Karpas-422 (cell line): ENCODE data around the gene KIN. TPM values are rescaled to one million over a fixed set of nuclear protein-coding genes. Genes with fewer than 3 reads are reported as not detected.
"Not testable (repeated sequence)": the region's sequence is repeated elsewhere in the genome, so short reads cannot be mapped to it uniquely, and the experiment has no call there.

Experiments
- DNase-seq: peaks from one replicate; pipeline ENCODE4 v3.0.0-alpha.2; 2015
- H2AFZ ChIP-seq: fragments of 200-600 bp; sonication (generic); 2 replicates; pipeline ENCODE4 v1.6.1; 2014; ENCODE audit warnings: antibody characterized with exemption, low read length, mixed read lengths
- H3K27ac ChIP-seq: fragments of 200-600 bp; sonication (generic); 2 replicates; pipeline ENCODE4 v1.5.1; 2014; ENCODE audit warnings: mild to moderate bottlenecking, low read length, moderate library complexity
- H3K27me3 ChIP-seq: fragments of 200-600 bp; sonication (generic); 2 replicates; pipeline ENCODE4 v1.6.1; 2014; ENCODE audit warnings: low read length, mixed read lengths
- H3K36me3 ChIP-seq: fragments of 200-600 bp; sonication (generic); 2 replicates; pipeline ENCODE4 v1.6.1; 2014; ENCODE audit warnings: low read length, mixed read lengths; ENCODE audit not compliant: insufficient read depth
- H3K4me1 ChIP-seq: fragments of 200-600 bp; sonication (generic); 2 replicates; pipeline ENCODE4 v1.6.1; 2014; ENCODE audit warnings: mild to moderate bottlenecking, low read length, mixed read lengths
- H3K4me2 ChIP-seq: fragments of 200-600 bp; sonication (generic); 2 replicates; pipeline ENCODE4 v1.6.1; 2014; ENCODE audit warnings: low read length, low read depth, mild to moderate bottlenecking; ENCODE audit not compliant: poor library complexity, severe bottlenecking
- H3K4me3 ChIP-seq: fragments of 200-600 bp; sonication (generic); 2 replicates; pipeline ENCODE4 v1.5.1; 2014; ENCODE audit warnings: mild to moderate bottlenecking, antibody characterized with exemption, low read length, mixed read lengths
- H3K79me2 ChIP-seq: fragments of 200-600 bp; sonication (generic); 2 replicates; pipeline ENCODE4 v1.6.1; 2014; ENCODE audit warnings: mild to moderate bottlenecking, low read length, mixed read lengths
- H3K9ac ChIP-seq: fragments of 200-600 bp; sonication (generic); 2 replicates; pipeline ENCODE4 v1.6.0; 2014; ENCODE audit warnings: low read length
- H3K9me2 ChIP-seq: fragments of 200-600 bp; sonication (generic), shearing (Covaris generic); replicated peaks from 2 replicates; pipeline ENCODE4 v1.6.0; 2014; ENCODE audit warnings: mild to moderate bottlenecking, low read length, moderate library complexity; ENCODE audit not compliant: insufficient read depth
- H3K9me3 ChIP-seq: fragments of 300-700, 200-600 bp; sonication (generic); 2 replicates; pipeline ENCODE4 v1.6.1; 2014; ENCODE audit warnings: low read length, mixed read lengths
- H4K20me1 ChIP-seq: fragments of 200-600 bp; sonication (generic); 2 replicates; pipeline ENCODE4 v1.6.1; 2014; ENCODE audit warnings: mild to moderate bottlenecking, antibody characterized with exemption, low read length, low read depth; ENCODE audit not compliant: insufficient read depth
- total RNA-seq: library from RNA; depleted of rRNA; stranded (reverse); fragments of >200 nt; shearing (Covaris generic); gene quantifications from 2 replicates; pipeline ENCODE4 v1.2.3, GENCODE V29; 2014; ENCODE audit warnings: low replicate concordance

Gene KIN
- total RNA-seq, 1 experiment from 2014 or later = 7.9 TPM

GRCh38 chr10:7819121-7819460, 31.3 kb upstream of the KIN start:
- Histone ChIP-seq H2AFZ (peak overlapping the region; percentile 88; the same call in 1 of the 2 replicates), H3K4me1 (peaks cover 24% of the 10 kb centered on the region), H3K79me2 (peaks cover 46% of the 10 kb centered on the region), H3K27ac (no peak overlapping the region), H3K36me3 (no peaks in the 10 kb centered on the region), H3K9me2 (no peaks in the 10 kb centered on the region), H3K9me3 (no peaks in the 10 kb centered on the region), H3K4me3 (peak overlapping the region; percentile 82), H4K20me1 (no peaks in the 10 kb centered on the region; the same call in 1 of the 2 replicates), H3K9ac (peak overlapping the region; percentile 73), H3K4me2 (peak overlapping the region; percentile 86), H3K27me3 (no peaks in the 10 kb centered on the region)
- DNase-seq = peak; percentile 56

DNA sequence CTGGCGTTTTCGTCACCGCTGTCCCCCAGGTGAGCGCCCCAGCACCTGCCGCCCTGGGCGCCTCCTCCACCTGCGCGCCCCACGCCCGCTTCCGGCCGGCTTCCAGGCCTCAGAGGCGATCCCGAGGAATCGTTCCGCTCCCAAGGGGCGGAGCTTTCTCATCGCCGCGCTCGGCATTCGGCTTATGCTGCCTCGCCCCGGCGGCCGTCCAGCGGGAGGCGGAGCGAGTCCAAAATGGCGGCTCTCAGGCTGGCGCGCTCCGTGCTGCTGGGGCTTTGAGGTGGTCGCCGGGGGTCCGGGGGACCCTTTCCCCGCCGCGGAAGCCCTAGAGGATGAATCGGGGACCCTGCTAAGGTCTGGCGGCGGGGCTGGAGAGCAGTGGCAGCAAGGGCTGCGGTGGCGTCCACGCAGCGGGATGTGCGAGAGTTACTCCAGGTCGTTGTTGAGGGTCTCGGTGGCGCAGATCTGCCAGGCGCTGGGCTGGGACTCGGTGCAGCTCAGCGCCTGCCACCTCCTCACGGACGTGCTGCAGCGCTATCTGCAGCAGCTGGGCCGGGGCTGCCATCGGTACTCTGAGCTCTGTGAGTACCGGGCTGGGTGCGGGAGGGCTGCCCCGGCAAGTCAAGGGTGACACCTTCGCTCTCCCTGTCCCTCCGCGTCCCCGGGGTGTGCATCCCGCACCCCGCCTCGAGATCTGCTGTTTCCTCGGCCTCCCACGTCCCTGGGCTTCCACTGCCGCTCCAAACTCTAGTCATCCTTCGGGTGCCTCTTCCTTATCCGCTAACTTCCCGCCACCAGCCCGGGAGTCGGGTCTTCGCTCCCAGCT, 30.7 kb upstream of the KIN start, which contains the start of gene TAF3:
TAF3 (plus strand) TSS at position 211 of the 826 bp plus-strand sequence; CDS start at position 416, 205 bp downstream.
- Histone ChIP-seq H3K27me3 (no peaks in the 10 kb centered on the region), H3K36me3 (no peaks in the 10 kb centered on the region), H3K9me2 (no peaks in the 10 kb centered on the region), H3K9me3 (no peaks in the 10 kb centered on the region), H4K20me1 (no peaks in the 10 kb centered on the region; the same call in 1 of the 2 replicates), H3K4me3 (peak within 1 kb of the TSS; percentile 82), H3K27ac (no peak within 1 kb of the TSS), H3K4me1 (peaks cover 24% of the 10 kb centered on the region), H2AFZ (peak within 1 kb of the TSS; percentile 99), H3K9ac (peak within 1 kb of the TSS; percentile 73), H3K79me2 (peaks cover 46% of the 10 kb centered on the region), H3K4me2 (peak within 1 kb of the TSS; percentile 86)
- DNase-seq = peak; percentile 97

DNA sequence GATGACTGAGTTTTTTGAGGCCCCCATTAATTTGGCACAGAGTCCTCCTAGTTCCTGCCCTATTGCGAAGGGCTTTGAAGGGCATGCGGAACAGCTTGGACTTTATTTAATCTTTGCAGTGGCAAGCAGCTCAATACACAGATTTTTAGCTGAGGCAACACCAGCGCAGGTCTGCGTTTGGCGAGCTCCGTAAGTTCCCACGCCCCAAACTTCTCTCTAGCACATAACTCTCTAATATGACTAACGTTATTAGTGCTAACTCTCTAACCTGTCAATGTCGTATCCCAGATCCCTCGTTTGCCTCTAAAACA, 30.1 kb upstream of the KIN start:
- H4K20me1 ChIP-seq = no peaks in the 10 kb centered on the region; the same call in 1 of the 2 replicates
- H3K79me2 ChIP-seq = peaks cover 43% of the 10 kb centered on the region
- H2AFZ ChIP-seq = peak overlapping the region; percentile 99
- H3K4me3 ChIP-seq = peak overlapping the region; percentile 82
- H3K9ac ChIP-seq = peak overlapping the region; percentile 73
- H3K4me2 ChIP-seq = peak overlapping the region; percentile 86
- no peaks in the 10 kb centered on the region for H3K9me3 ChIP-seq
- no peaks in the 10 kb centered on the region for H3K27me3 ChIP-seq
- no peaks in the 10 kb centered on the region for H3K9me2 ChIP-seq
- DNase-seq = no peak
- no peaks in the 10 kb centered on the region for H3K36me3 ChIP-seq
- H3K4me1 ChIP-seq = peaks cover 24% of the 10 kb centered on the region
- no peak overlapping the region for H3K27ac ChIP-seq

- H3K27me3 ChIP-seq = no peaks in the 10 kb centered on the region
- H4K20me1 ChIP-seq = no peaks in the 10 kb centered on the region; the same call in 1 of the 2 replicates
- DNase-seq = no peak
- peak overlapping the region; percentile 86 for H3K4me2 ChIP-seq
- H3K9me2 ChIP-seq = no peaks in the 10 kb centered on the region
- peak overlapping the region; percentile 73 for H3K9ac ChIP-seq
- peak overlapping the region; percentile 99; the same call in 1 of the 2 replicates for H2AFZ ChIP-seq
- no peaks in the 10 kb centered on the region for H3K36me3 ChIP-seq
- peaks cover 40% of the 10 kb centered on the region for H3K79me2 ChIP-seq
- no peaks in the 10 kb centered on the region for H3K9me3 ChIP-seq
- H3K27ac ChIP-seq = no peak overlapping the region
- peaks cover 24% of the 10 kb centered on the region for H3K4me1 ChIP-seq
- H3K4me3 ChIP-seq = peak overlapping the region; percentile 82
Measured at GRCh38 chr10:7817576-7817975, 29.8 kb upstream of the KIN start.

DNA sequence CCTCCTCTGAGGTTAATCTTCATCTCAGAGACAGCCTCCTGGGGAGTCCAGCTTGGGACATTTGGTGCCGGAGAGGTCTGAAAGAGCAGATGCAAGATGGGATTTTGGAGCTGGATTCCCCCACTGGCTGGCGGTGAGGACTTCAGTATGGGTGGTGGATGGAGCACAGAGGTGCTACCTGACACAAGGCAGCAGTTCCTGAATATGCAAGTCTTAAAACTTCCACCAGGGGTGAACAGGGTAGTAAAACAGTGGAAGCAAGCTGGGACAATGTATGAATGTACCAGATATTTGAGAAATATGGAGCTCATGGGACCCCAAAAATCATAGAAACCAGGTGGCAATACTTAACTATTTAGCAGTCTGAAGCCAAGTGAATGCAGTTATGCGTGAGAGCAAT, 25.7 kb upstream of the KIN start:
- DNase-seq = peak; percentile 50
- no peak overlapping the region for H3K9ac ChIP-seq
- H2AFZ ChIP-seq = no peak overlapping the region
- H3K36me3 ChIP-seq = no peaks in the 10 kb centered on the region
- peaks cover 1% of the 10 kb centered on the region for H3K79me2 ChIP-seq
- H3K27me3 ChIP-seq = no peaks in the 10 kb centered on the region
- H3K4me1 ChIP-seq = peaks cover 9% of the 10 kb centered on the region
- H3K27ac ChIP-seq = no peak overlapping the region
- H3K4me3 ChIP-seq = no peak overlapping the region
- no peaks in the 10 kb centered on the region for H3K9me2 ChIP-seq
- H4K20me1 ChIP-seq = no peaks in the 10 kb centered on the region
- no peaks in the 10 kb centered on the region for H3K9me3 ChIP-seq
- H3K4me2 ChIP-seq = no peak overlapping the region

- not testable (repeated sequence) for H3K9me2 ChIP-seq, H2AFZ ChIP-seq, H3K27me3 ChIP-seq, H3K4me2 ChIP-seq, H3K9ac ChIP-seq, DNase-seq, H4K20me1 ChIP-seq, H3K9me3 ChIP-seq, H3K27ac ChIP-seq, H3K4me1 ChIP-seq, H3K4me3 ChIP-seq, H3K79me2 ChIP-seq
- H3K36me3 ChIP-seq = peaks cover 11% of the 10 kb centered on the region
Measured at GRCh38 chr10:7811743-7812142, 23.9 kb upstream of the KIN start.

GRCh38 chr10:7811000-7811399, 23.2 kb upstream of the KIN start:
- Histone ChIP-seq H3K4me1 (no peaks in the 10 kb centered on the region), H3K79me2 (no peaks in the 10 kb centered on the region), H2AFZ (no peak overlapping the region), H3K4me2 (no peak overlapping the region), H3K9me3 (no peaks in the 10 kb centered on the region), H3K4me3 (no peak overlapping the region), H3K27ac (no peak overlapping the region), H3K36me3 (peaks cover 14% of the 10 kb centered on the region), H3K27me3 (no peaks in the 10 kb centered on the region), H3K9ac (no peak overlapping the region), H3K9me2 (no peaks in the 10 kb centered on the region), H4K20me1 (peaks cover 5% of the 10 kb centered on the region; the same call in 1 of the 2 replicates)
- no peak for DNase-seq

DNA sequence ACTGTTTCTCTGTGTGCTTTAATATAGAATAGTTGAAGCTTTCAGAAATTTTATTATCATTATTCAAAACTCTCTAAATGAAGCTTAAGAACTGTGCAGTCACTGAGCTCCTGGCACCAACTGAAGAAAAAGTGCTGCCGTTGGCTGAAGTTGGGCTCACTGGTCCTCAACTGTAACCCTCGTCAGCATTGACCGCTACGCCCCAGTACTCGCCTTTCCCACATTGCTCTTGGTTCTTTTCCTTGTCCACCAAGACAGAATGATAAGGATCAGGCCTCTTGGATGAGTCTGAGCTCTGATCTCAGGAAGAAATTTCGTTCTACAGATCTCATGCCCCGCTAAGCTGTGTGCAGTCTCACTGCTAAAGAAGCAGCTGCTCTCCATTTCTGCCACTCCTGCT, 22.6 kb upstream of the KIN start:
- DNase-seq = no peak
- peaks cover 18% of the 10 kb centered on the region for H3K36me3 ChIP-seq
- H2AFZ ChIP-seq = no peak overlapping the region
- no peak overlapping the region for H3K4me3 ChIP-seq
- H3K27me3 ChIP-seq = no peaks in the 10 kb centered on the region
- H4K20me1 ChIP-seq = peaks cover 5% of the 10 kb centered on the region; the same call in 1 of the 2 replicates
- H3K9me3 ChIP-seq = no peaks in the 10 kb centered on the region
- H3K4me2 ChIP-seq = no peak overlapping the region
- no peaks in the 10 kb centered on the region for H3K4me1 ChIP-seq
- no peak overlapping the region for H3K9ac ChIP-seq
- no peaks in the 10 kb centered on the region for H3K9me2 ChIP-seq
- no peaks in the 10 kb centered on the region for H3K79me2 ChIP-seq
- H3K27ac ChIP-seq = no peak overlapping the region
